Keratinocyte (primary cell): Measurements from ENCODE around the gene PHAF1. TPM values are rescaled to one million over a fixed set of nuclear protein-coding genes. Genes with fewer than 3 reads are reported as not detected.

Experiments used
- DNase-seq: peaks from one replicate; pipeline ENCODE4 v3.0.0-alpha.2; 2011; ENCODE audit warnings: low read depth, missing footprints, low spot score
- FAIRE-seq: peaks from 2 replicates; lab custom pipeline; 2011; peaks lifted over from hg19 to GRCh38; lab: Jason Lieb, UNC
- H2AFZ ChIP-seq: 2 replicates; pipeline ENCODE4 v1.6.0; 2012; ENCODE audit warnings: low read length, control low read depth, inconsistent platforms; ENCODE audit not compliant: control insufficient read depth
- H3K27ac ChIP-seq: 2 replicates; pipeline ENCODE4 v1.5.1; 2011; ENCODE audit warnings: low read length; ENCODE audit not compliant: control insufficient read depth, insufficient read depth
- H3K27me3 ChIP-seq: 3 replicates; pipeline ENCODE4 v1.6.0; 2011; ENCODE audit warnings: low read length; ENCODE audit not compliant: control insufficient read depth, insufficient read depth; ENCODE audit errors: extremely low read depth
- H3K36me3 ChIP-seq, 2 experiments: 2 replicates in 1 of 2; 3 replicates in 1 of 2; pipeline ENCODE4 v1.5.1; 2011; ENCODE audit warnings: low read length in 2 of 2, mild to moderate bottlenecking in 1 of 2; ENCODE audit not compliant: control insufficient read depth in 2 of 2, insufficient read depth in 2 of 2; ENCODE audit errors: extremely low read depth in 1 of 2
- H3K4me1 ChIP-seq: 3 replicates; pipeline ENCODE4 v1.5.1; 2011; ENCODE audit warnings: low read length; ENCODE audit not compliant: control insufficient read depth, insufficient read depth; ENCODE audit errors: extremely low read depth
- H3K4me2 ChIP-seq: 3 replicates; pipeline ENCODE4 v1.6.0; 2011; ENCODE audit warnings: low read depth, low read length; ENCODE audit not compliant: control insufficient read depth, insufficient read depth; ENCODE audit errors: extremely low read depth
- H3K4me3 ChIP-seq, 3 experiments: fragments of 200-600 bp in 1 of 3; sonication (generic) in 1 of 3; 2 replicates in 2 of 3; 3 replicates in 1 of 3; pipeline ENCODE4 v1.5.1; 2011 to 2016; ENCODE audit warnings: low read length in 3 of 3, mild to moderate bottlenecking in 3 of 3, control low read depth in 2 of 3, inconsistent platforms in 1 of 3, low read depth in 1 of 3, mixed read lengths in 1 of 3, mixed run types in 1 of 3, moderate library complexity in 1 of 3; ENCODE audit not compliant: control insufficient read depth in 2 of 3, insufficient read depth in 2 of 3; ENCODE audit errors: extremely low read depth in 1 of 3
- H3K79me2 ChIP-seq: 2 replicates; pipeline ENCODE4 v1.6.0; 2012; ENCODE audit warnings: low read length; ENCODE audit not compliant: control insufficient read depth, insufficient read depth
- H3K9ac ChIP-seq: 3 replicates; pipeline ENCODE4 v1.6.0; 2011; ENCODE audit warnings: low read length; ENCODE audit not compliant: control insufficient read depth, insufficient read depth; ENCODE audit errors: extremely low read depth
- H3K9me1 ChIP-seq: 3 replicates; pipeline ENCODE4 v1.6.0; 2011; ENCODE audit warnings: low read length; ENCODE audit not compliant: control insufficient read depth, insufficient read depth; ENCODE audit errors: extremely low read depth
- H3K9me3 ChIP-seq: 2 replicates; pipeline ENCODE4 v1.5.1; 2012; ENCODE audit warnings: low read depth, low read length; ENCODE audit not compliant: control insufficient read depth
- H4K20me1 ChIP-seq: 3 replicates; pipeline ENCODE4 v1.6.0; 2011; ENCODE audit warnings: low read length; ENCODE audit not compliant: control insufficient read depth, insufficient read depth; ENCODE audit errors: extremely low read depth
- EZH2 ChIP-seq: IDR thresholded peaks from one replicate; pipeline ENCODE4 v1.6.1; 2012; ENCODE audit warnings: inconsistent platforms, mild to moderate bottlenecking, low read length, moderate library complexity
- dilution Hi-C: fragments of 300-500 bp; cut with MboI; formaldehyde crosslinking; loops from one replicate; pipeline ENCODE4 v1.7.0; 2020; ENCODE audit warnings: low sequenced_read_pairs; ENCODE audit not compliant: extremely low pct_ligation_motif_present
- polyA plus RNA-seq, 5 experiments: library from polyadenylated mRNA; depleted of rRNA in 3 of 5; stranded (reverse) in 3 of 5; stranded (forward) in 1 of 5; unstranded in 1 of 5; fragments of >200 nt; gene quantifications; 1 replicate in 1 of 5; 2 replicates in 3 of 5; 3 replicates in 1 of 5; pipeline versions ENCODE4 v1.2.1 to v1.2.3, GENCODE V29; 2011 to 2012; ENCODE audit warnings: missing spikeins in 2 of 5, low read depth in 1 of 5, low replicate concordance in 1 of 5
- TF ChIP-seq, protein P1 (sequence below), 3 experiments: IDR thresholded peaks in 1 of 3; conservative IDR thresholded peaks in 1 of 3; optimal IDR thresholded peaks in 1 of 3; 2 replicates in 2 of 3; 3 replicates in 1 of 3; pipeline versions ENCODE3 to v1.5.1; 2011; ENCODE audit warnings: low read length in 3 of 3, mild to moderate bottlenecking in 3 of 3, moderate library complexity in 2 of 3, control low read depth in 1 of 3, inconsistent platforms in 1 of 3; ENCODE audit not compliant: insufficient read depth in 2 of 3; ENCODE audit errors: extremely low read depth in 1 of 3

The PHAF1 gene
- polyA plus RNA-seq, 1 donor (not counting 4 experiments of a cell fraction or from before 2014, with no cell fraction given): 26.7 TPM

DNA sequence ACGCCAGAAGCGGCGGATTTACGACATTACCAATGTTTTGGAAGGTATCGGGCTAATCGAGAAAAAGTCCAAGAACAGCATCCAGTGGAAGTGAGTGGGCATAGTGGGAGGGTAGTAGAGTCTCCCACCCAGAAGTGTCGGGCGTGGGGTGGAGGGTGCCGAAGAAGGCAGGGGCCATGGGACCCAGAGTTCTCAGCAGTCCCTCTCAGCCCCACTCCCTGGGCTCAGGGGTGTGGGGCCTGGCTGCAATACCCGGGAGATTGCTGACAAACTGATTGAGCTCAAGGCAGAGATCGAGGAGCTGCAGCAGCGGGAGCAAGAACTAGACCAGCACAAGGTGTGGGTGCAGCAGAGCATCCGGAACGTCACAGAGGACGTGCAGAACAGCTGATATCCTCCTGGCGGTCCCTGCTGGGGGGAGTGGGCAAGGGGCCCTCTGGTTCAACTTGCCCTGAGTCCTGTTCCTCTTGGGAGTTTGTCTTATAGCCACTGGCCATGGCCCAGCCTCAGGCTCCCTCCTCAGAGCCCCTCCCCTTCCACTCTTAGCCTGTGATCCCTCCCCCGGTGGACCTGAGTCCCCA is 83.1 kb downstream of the PHAF1 start:
- TF ChIP-seq EZH2: no peak
- TF ChIP-seq, protein P1, sequence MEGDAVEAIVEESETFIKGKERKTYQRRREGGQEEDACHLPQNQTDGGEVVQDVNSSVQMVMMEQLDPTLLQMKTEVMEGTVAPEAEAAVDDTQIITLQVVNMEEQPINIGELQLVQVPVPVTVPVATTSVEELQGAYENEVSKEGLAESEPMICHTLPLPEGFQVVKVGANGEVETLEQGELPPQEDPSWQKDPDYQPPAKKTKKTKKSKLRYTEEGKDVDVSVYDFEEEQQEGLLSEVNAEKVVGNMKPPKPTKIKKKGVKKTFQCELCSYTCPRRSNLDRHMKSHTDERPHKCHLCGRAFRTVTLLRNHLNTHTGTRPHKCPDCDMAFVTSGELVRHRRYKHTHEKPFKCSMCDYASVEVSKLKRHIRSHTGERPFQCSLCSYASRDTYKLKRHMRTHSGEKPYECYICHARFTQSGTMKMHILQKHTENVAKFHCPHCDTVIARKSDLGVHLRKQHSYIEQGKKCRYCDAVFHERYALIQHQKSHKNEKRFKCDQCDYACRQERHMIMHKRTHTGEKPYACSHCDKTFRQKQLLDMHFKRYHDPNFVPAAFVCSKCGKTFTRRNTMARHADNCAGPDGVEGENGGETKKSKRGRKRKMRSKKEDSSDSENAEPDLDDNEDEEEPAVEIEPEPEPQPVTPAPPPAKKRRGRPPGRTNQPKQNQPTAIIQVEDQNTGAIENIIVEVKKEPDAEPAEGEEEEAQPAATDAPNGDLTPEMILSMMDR (optimal IDR thresholded peaks at IDR 0.05 in 1 of 3, IDR thresholded peaks at IDR 0.05 in 1 of 3, conservative IDR thresholded peaks at IDR 0.05 in 1 of 3; ENCODE audit: extremely low read depth in 1 of 3, insufficient read depth in 2 of 3, low read length in 3 of 3): no peak
- H3K9me3 ChIP-seq: no peaks in the 10 kb centered on the region
- H2AFZ ChIP-seq: no peak overlapping the region
- H4K20me1 ChIP-seq: peaks cover 4% of the 10 kb centered on the region
- H3K36me3 ChIP-seq: peaks cover 27 to 44% of the 10 kb centered on the region in 2 experiments
- no peaks in the 10 kb centered on the region for H3K27me3 ChIP-seq
- peaks cover 44% of the 10 kb centered on the region for H3K79me2 ChIP-seq
- dilution Hi-C loops: no loop called here
- DNase-seq (no peak), FAIRE-seq (no peak)
- H3K4me1 ChIP-seq: peaks cover 17% of the 10 kb centered on the region
- H3K27ac ChIP-seq: peak overlapping the region; percentile 69
- peaks cover 2% of the 10 kb centered on the region for H3K9me1 ChIP-seq
- H3K9ac ChIP-seq: peak overlapping the region; percentile 89
- H3K4me2 ChIP-seq: peak overlapping the region; percentile 82
- H3K4me3 ChIP-seq: peak overlapping the region; percentile 81 to 95 (median 85)

DNA sequence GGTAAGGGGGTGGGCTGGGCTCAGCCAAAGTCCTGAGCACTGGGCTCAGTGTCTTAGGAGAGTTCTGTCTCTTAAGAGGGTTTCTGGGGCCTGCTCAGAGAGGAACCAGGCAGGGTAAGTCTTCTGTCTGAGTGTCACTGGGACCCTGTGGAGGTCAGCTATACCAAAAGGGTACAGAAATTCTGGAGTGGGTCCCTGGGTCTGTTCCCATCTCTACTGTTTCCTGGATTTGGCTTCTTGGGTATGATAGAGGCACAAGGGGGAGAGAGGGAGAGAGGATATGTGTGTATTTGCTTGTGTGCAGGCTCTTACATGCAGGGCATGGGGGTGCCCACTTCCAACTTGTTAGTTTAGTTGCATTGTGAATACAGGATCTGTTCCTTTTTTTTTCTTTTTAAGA is 83.8 kb downstream of the PHAF1 start:
- FAIRE-seq: no peak

More for the DNA sequence above, 83.8 kb downstream of the PHAF1 start:
- Histone ChIP-seq H3K4me1 (peaks cover 24% of the 10 kb centered on the region), H3K4me3 (peak overlapping the region; percentile 81 to 95 (median 85)), H4K20me1 (peaks cover 4% of the 10 kb centered on the region), H3K9ac (peak overlapping the region; percentile 89), H2AFZ (no peak overlapping the region), H3K27ac (no peak overlapping the region), H3K9me3 (no peaks in the 10 kb centered on the region), H3K4me2 (peak overlapping the region; percentile 82), H3K27me3 (no peaks in the 10 kb centered on the region), H3K36me3 (peaks cover 27 to 48% of the 10 kb centered on the region in 2 experiments), H3K79me2 (peaks cover 44% of the 10 kb centered on the region), H3K9me1 (peaks cover 2% of the 10 kb centered on the region)
- no peak for DNase-seq
- TF ChIP-seq, protein P1 (optimal IDR thresholded peaks at IDR 0.05 in 1 of 3, IDR thresholded peaks at IDR 0.05 in 1 of 3, conservative IDR thresholded peaks at IDR 0.05 in 1 of 3; ENCODE audit: extremely low read depth in 1 of 3, insufficient read depth in 2 of 3, low read length in 3 of 3): no peak
- no peak for TF ChIP-seq EZH2
- dilution Hi-C loops: no loop called here
